Left ventricle myocardium inferior (tissue), 1 donor: ENCODE measurements around the gene MED13L. TPM values are rescaled to one million over a fixed set of nuclear protein-coding genes. Genes with fewer than 3 reads are reported as not detected.

Source experiments
- DNase-seq: peaks from one replicate; pipeline ENCODE4 v3.0.0-alpha.2; 2020
- H3K27ac ChIP-seq: fragments of 200-600 bp; replicated peaks from 2 replicates; pipeline ENCODE4 v1.8.0; 2021
- H3K27me3 ChIP-seq: fragments of 200-600 bp; 2 replicates; pipeline ENCODE4 v1.8.0; 2021; ENCODE audit warnings: low read depth
- H3K36me3 ChIP-seq: fragments of 200-600 bp; 2 replicates; pipeline ENCODE4 v1.8.0; 2021
- H3K4me1 ChIP-seq: fragments of 200-600 bp; 2 replicates; pipeline ENCODE4 v1.8.0; 2021
- H3K4me3 ChIP-seq: fragments of 200-600 bp; 2 replicates; pipeline ENCODE4 v1.8.0; 2021; ENCODE audit warnings: mild to moderate bottlenecking, moderate library complexity
- H3K9me3 ChIP-seq: fragments of 200-600 bp; replicated peaks from 2 replicates; pipeline ENCODE4 v1.8.0; 2021
- CTCF ChIP-seq: fragments of 200-600 bp; IDR thresholded peaks from 2 replicates; pipeline ENCODE4 v1.8.0; 2021; ENCODE audit warnings: antibody characterized with exemption, mild to moderate bottlenecking, borderline replicate concordance
- intact Hi-C: fragments of 100-400 bp; cut with micrococcal nuclease; formaldehyde crosslinking; loops from one replicate; pipeline ENCODE4 v1.11.0; 2022
- total RNA-seq: library from RNA; stranded (reverse); fragmentation: NEBNext Ultra II Directional; extraction: Animal tissue kit (Norgen Biotek cat#: 25700); gene quantifications from one replicate; pipeline ENCODE4 v1.2.1, GENCODE V29; 2021
- donor health status: DM: no; HTN: yes; CAD: no; lungs with severe emphysema.

Gene MED13L
- total RNA-seq, 1 donor from 2014 or later, result 55.0 TPM

GRCh38 chr12:115934877-115935276, 342.6 kb downstream of the MED13L start:
- intact Hi-C loops, result no loop called here

GRCh38 chr12:115934046-115934445, 343.4 kb downstream of the MED13L start:
- intact Hi-C loops, result no loop called here
- Histone ChIP-seq H3K9me3 (peaks cover 9% of the 10 kb centered on the region), H3K4me1 (no peaks in the 10 kb centered on the region), H3K4me3 (no peak overlapping the region), H3K27ac (no peak overlapping the region), H3K27me3 (no peaks in the 10 kb centered on the region), H3K36me3 (no peaks in the 10 kb centered on the region)
- DNase-seq, result no peak
- no peak for TF ChIP-seq CTCF

More at GRCh38 chr12:115934877-115935276, 342.6 kb downstream of the MED13L start:
- H3K27me3 ChIP-seq, result no peaks in the 10 kb centered on the region
- DNase-seq, result no peak
- H3K27ac ChIP-seq, result no peak overlapping the region
- TF ChIP-seq CTCF, result no peak
- H3K36me3 ChIP-seq, result no peaks in the 10 kb centered on the region
- peaks cover 16% of the 10 kb centered on the region for H3K9me3 ChIP-seq
- no peaks in the 10 kb centered on the region for H3K4me1 ChIP-seq
- no peak overlapping the region for H3K4me3 ChIP-seq

- Histone ChIP-seq H3K36me3 (no peaks in the 10 kb centered on the region), H3K9me3 (no peaks in the 10 kb centered on the region), H3K27ac (no peak overlapping the region), H3K27me3 (no peaks in the 10 kb centered on the region), H3K4me3 (no peak overlapping the region), H3K4me1 (no peaks in the 10 kb centered on the region)
- no peak for TF ChIP-seq CTCF
- no peak for DNase-seq
- intact Hi-C loops, result no loop called here
Observed at GRCh38 chr12:115932066-115932465, 345.4 kb downstream of the MED13L start.

GRCh38 chr12:115930336-115930735, 347.2 kb downstream of the MED13L start:
- peaks cover 14% of the 10 kb centered on the region for H3K27me3 ChIP-seq
- H3K4me3 ChIP-seq, result no peak overlapping the region
- DNase-seq, result no peak
- intact Hi-C loops, result no loop called here
- H3K4me1 ChIP-seq, result no peaks in the 10 kb centered on the region
- no peaks in the 10 kb centered on the region for H3K36me3 ChIP-seq
- H3K27ac ChIP-seq, result no peak overlapping the region
- TF ChIP-seq CTCF, result no peak
- H3K9me3 ChIP-seq, result no peaks in the 10 kb centered on the region

GRCh38 chr12:115926037-115926670, 351.3 kb downstream of the MED13L start:
- Histone ChIP-seq H3K36me3 (no peaks in the 10 kb centered on the region), H3K9me3 (peaks cover 14% of the 10 kb centered on the region), H3K4me3 (no peak overlapping the region), H3K27ac (no peak overlapping the region), H3K4me1 (no peaks in the 10 kb centered on the region), H3K27me3 (peaks cover 49% of the 10 kb centered on the region)
- DNase-seq, result no peak
- intact Hi-C loops, result no loop called here
- TF ChIP-seq CTCF, result no peak

- DNase-seq, result no peak
- peaks cover 72% of the 10 kb centered on the region for H3K27me3 ChIP-seq
- intact Hi-C loops, result no loop called here
Observed at GRCh38 chr12:115923851-115924250, 353.6 kb downstream of the MED13L start.

More at GRCh38 chr12:115923851-115924250, 353.6 kb downstream of the MED13L start:
- TF ChIP-seq CTCF, result no peak
- peaks cover 14% of the 10 kb centered on the region for H3K9me3 ChIP-seq
- H3K4me1 ChIP-seq, result no peaks in the 10 kb centered on the region
- no peaks in the 10 kb centered on the region for H3K36me3 ChIP-seq
- no peak overlapping the region for H3K4me3 ChIP-seq
- H3K27ac ChIP-seq, result no peak overlapping the region
